ENCODE measurements around the gene LOXHD1. TPM values are rescaled to one million over a fixed set of nuclear protein-coding genes. Genes with fewer than 3 reads are reported as not detected.

Gene LOXHD1
- total and polyA plus RNA-seq, 10 of the 15 experiments (the other 5 are each of a cell fraction or from before 2014, with no cell fraction given) = not detected

- TF ChIP-seq ZNF592 (IDR thresholded peaks at IDR 0.05) = no peak
- TF ChIP-seq BMI1 (IDR thresholded peaks at IDR 0.05; ENCODE audit: borderline replicate concordance) = no peak
- TF ChIP-seq BCL11A (IDR thresholded peaks at IDR 0.05; ENCODE audit: low read depth, low read length) = 0 out of 2 replicates have a peak, but pooled peaks have one; percentile 11
- TF ChIP-seq CHD4 (IDR thresholded peaks at IDR 0.05) = no peak
Measured at GRCh38 chr18:46574000-46574742, 82.8 kb downstream of the LOXHD1 start (continued).

GRCh38 chr18:46573156-46573555 is 83.9 kb downstream of the LOXHD1 start:
- Histone ChIP-seq H3K4me2 (ENCODE audit: control insufficient read depth, insufficient read depth) (no peak overlapping the region), H3K36me3 (ENCODE audit: control insufficient read depth in 2 of 2, insufficient read depth in 2 of 2, low read length in 1 of 2) (no peaks in the 10 kb centered on the region), H4K20me1 (ENCODE audit: control insufficient read depth, insufficient read depth) (no peaks in the 10 kb centered on the region), H3K9ac (ENCODE audit: control insufficient read depth, insufficient read depth, low read length) (no peak overlapping the region), H3K27ac (ENCODE audit: control insufficient read depth, insufficient read depth) (no peak overlapping the region), H3K4me3 (no peak overlapping the region), H3K27me3 (replicated peaks in 1 of 2; ENCODE audit: control insufficient read depth in 2 of 2, insufficient read depth in 2 of 2, low read length in 1 of 2) (0 out of 4 replicates have a peak, but pooled peaks cover 0 to 3% of the 10 kb centered on the region in 2 experiments), H3K79me2 (ENCODE audit: control insufficient read depth, insufficient read depth, low read length) (no peaks in the 10 kb centered on the region), H3K4me1 (ENCODE audit: control insufficient read depth, insufficient read depth, low read length) (peaks cover 16% of the 10 kb centered on the region), H3K9me3 (replicated peaks; ENCODE audit: control insufficient read depth, insufficient read depth, low read length) (no peaks in the 10 kb centered on the region; the same call in 2 of the 3 replicates), H2AFZ (ENCODE audit: control insufficient read depth, low read depth, low read length) (no peak overlapping the region)
- no TSS peak for BruUV-seq (replicated peaks)
- FAIRE-seq (no peak), ATAC-seq (no peak), DNase-seq (ENCODE audit: low read depth, low spot score) (no peak)
- ChIA-PET CTCF (no interaction called here), RAD21 (ENCODE audit: unreplicated experiment) (no interaction called here), POLR2A (no interaction called here), SMC1A (ENCODE audit: uncharacterized antibody, unreplicated experiment) (no interaction called here)
- in situ Hi-C loops (cut with MboI) = no loop called here
- intact Hi-C loops (cut with micrococcal nuclease; ENCODE audit: unreplicated experiment) = no loop called here
- WGBS (ENCODE audit: insufficient coverage, insufficient replicate concordance, low lambda C conversion rate, missing lambda C conversion rate) = 70% methylated on average over 7 of the region's 7 CpGs
- TF ChIP-seq SMAD1 (IDR thresholded peaks at IDR 0.05; ENCODE audit: low read depth, partially characterized antibody) (no peak), PKNOX1 (IDR thresholded peaks at IDR 0.05) (no peak), CREM (IDR thresholded peaks at IDR 0.05; ENCODE audit: low read depth) (no peak), PRDM15 (CRISPR knock-in tag; IDR thresholded peaks at IDR 0.05) (no peak), BACH1 (IDR thresholded peaks at IDR 0.05; ENCODE audit: borderline replicate concordance) (no peak), SIN3A (IDR thresholded peaks at IDR 0.05; ENCODE audit: low read depth, low read length) (no peak), RCOR1 (conservative IDR thresholded peaks at IDR 0.05; ENCODE audit: low read depth, low read length) (no peak)

All from GM12878 (cell line).